ENCODE results near the gene SLC4A7. TPM values are rescaled to one million over a fixed set of nuclear protein-coding genes. Genes with fewer than 3 reads are reported as not detected.
A peak's percentile ranks its signal among the peaks of the same experiment; 100 is the strongest.

The SLC4A7 gene
- total and polyA plus RNA-seq, 10 of the 15 experiments (the other 5 are each of a cell fraction or from before 2014, with no cell fraction given), result 4.4 to 41.4 (median 18.3) TPM

DNA sequence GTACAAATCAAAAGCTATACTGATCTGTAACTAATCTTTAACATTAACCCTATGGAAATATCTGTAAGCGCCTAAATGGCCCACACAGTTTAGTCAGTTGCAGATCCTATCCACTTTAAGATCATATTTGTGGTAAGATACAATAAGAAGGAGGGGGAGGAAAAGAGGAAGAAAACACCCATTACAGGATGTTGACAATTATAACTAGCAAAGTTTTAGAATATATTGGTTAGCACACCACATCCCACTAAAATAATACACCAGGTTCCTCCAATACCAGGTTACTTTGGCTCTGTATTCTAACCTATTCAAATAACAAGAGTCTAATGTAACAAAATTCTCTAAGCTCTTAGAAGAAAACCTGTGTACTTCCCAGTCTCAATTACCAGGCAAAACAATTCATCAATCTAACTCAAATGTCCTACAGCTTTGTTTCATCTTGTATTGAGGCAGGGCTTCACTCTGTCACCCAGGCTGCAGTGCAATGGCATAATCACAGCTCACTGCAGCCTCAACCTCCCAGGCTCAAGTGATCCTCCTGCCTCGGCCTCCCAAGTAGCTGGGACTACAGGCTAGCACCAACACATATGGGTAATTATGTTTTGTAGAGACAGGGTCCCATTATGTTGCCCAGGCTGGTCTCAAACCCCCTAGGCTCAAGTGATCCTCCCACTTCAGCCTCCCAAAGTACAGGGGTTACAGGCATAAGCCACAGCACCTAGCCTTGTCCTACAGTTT, 4.2 kb downstream of the SLC4A7 start:
- ChIA-PET CTCF (interaction anchor here (0.7 to 1.5 kb wide), 3 partner anchors 120 to 201 kb away, joined by 3 to 6 read pairs (median 3); no protein-coding TSS in a partner anchor), SMC1A (ENCODE audit: uncharacterized antibody, unreplicated experiment) (interaction anchor here (0.5 to 0.8 kb wide), 7 partner anchors 8 to 243 kb away, joined by 3 to 4 read pairs (median 3); no protein-coding TSS in a partner anchor), POLR2A (interaction anchor here (0.6 to 1.3 kb wide), 3 partner anchors 10 to 81 kb away, joined by 3 to 5 read pairs (median 4); no protein-coding TSS in a partner anchor), RAD21 (ENCODE audit: unreplicated experiment) (interaction anchor here (0.9 kb wide), 2 partner anchors 12 to 153 kb away, joined by 3 to 4 read pairs; no protein-coding TSS in a partner anchor)
- Histone ChIP-seq H3K27me3 (replicated peaks in 1 of 2; ENCODE audit: control insufficient read depth in 2 of 2, insufficient read depth in 2 of 2, low read length in 1 of 2) (no peaks in the 10 kb centered on the region), H3K27ac (ENCODE audit: control insufficient read depth, insufficient read depth) (peak overlapping the region; percentile 8; the same call in 1 of the 2 replicates), H3K9ac (ENCODE audit: control insufficient read depth, insufficient read depth, low read length) (no peak overlapping the region), H3K4me1 (ENCODE audit: control insufficient read depth, insufficient read depth, low read length) (peaks cover 6% of the 10 kb centered on the region), H3K36me3 (ENCODE audit: control insufficient read depth in 2 of 2, insufficient read depth in 2 of 2, low read length in 1 of 2) (no peaks in the 10 kb centered on the region), H3K9me3 (replicated peaks; ENCODE audit: control insufficient read depth, insufficient read depth, low read length) (peaks cover 2% of the 10 kb centered on the region; the same call in 2 of the 3 replicates), H3K79me2 (ENCODE audit: control insufficient read depth, insufficient read depth, low read length) (peaks cover 81% of the 10 kb centered on the region), H3K4me3 (peak overlapping the region; percentile 28; the same call in 1 of the 2 replicates), H4K20me1 (ENCODE audit: control insufficient read depth, insufficient read depth) (no peaks in the 10 kb centered on the region), H3K4me2 (ENCODE audit: control insufficient read depth, insufficient read depth) (peak overlapping the region; percentile 52; the same call in 1 of the 2 replicates), H2AFZ (ENCODE audit: control insufficient read depth, low read depth, low read length) (no peak overlapping the region)
- BruUV-seq (replicated peaks), result no TSS peak
- DNase-seq (ENCODE audit: low read depth, low spot score) (no peak), ATAC-seq (no peak), FAIRE-seq (no peak)
- WGBS (ENCODE audit: insufficient coverage, insufficient replicate concordance, low lambda C conversion rate, missing lambda C conversion rate), result 0% methylated on average over 2 of the region's 2 CpGs
- TF ChIP-seq ZNF217 (IDR thresholded peaks at IDR 0.05) (0 out of 2 replicates have a peak, but pooled peaks have one; percentile 49), STAT1 (conservative IDR thresholded peaks at IDR 0.05) (0 out of 2 replicates have a peak, but pooled peaks have one; percentile 61), IKZF2 (IDR thresholded peaks at IDR 0.05) (peak in 1 of 2 experiments; percentile 11; a peak in 2 of 4 replicates), RUNX3 (IDR thresholded peaks at IDR 0.05; ENCODE audit: low read length) (peak; percentile 34), MTA3 (IDR thresholded peaks at IDR 0.05; ENCODE audit: borderline replicate concordance, low read length) (no peak), MTA2 (IDR thresholded peaks at IDR 0.05; ENCODE audit: low read depth) (0 out of 2 replicates have a peak, but pooled peaks have one; percentile 16)
- in situ Hi-C loops (cut with MboI) (loop anchor here (10.0 kb wide), 1 partner anchor 865 kb away; the partner anchor contains the start of genes AZI2 and ZCWPW2), intact Hi-C loops (cut with micrococcal nuclease; ENCODE audit: unreplicated experiment) (loop anchor here (5.0 to 10.0 kb wide), 4 partner anchors 52 to 865 kb away; partner anchors contain the start of genes AZI2, CMC1 and ZCWPW2)

Data from GM12878 (cell line).